HepG2 (cell line): ENCODE data around the gene RELB. TPM values are rescaled to one million over a fixed set of nuclear protein-coding genes. Genes with fewer than 3 reads are reported as not detected.

Experiments
- EEA1 ChIP-seq: sonication (generic); formaldehyde crosslinking; IDR thresholded peaks from 2 replicates; pipeline ENCODE4 v1.5.1; 2020; ENCODE audit warnings: mild to moderate bottlenecking, missing genetic modification reagents, borderline replicate concordance
- ERF ChIP-seq: IDR thresholded peaks from 2 replicates; pipeline ENCODE4 v1.6.1; 2018; ENCODE audit warnings: missing biosample characterization, missing genetic modification reagents
- GATA4 ChIP-seq: sonication (generic); IDR thresholded peaks from 2 replicates; pipeline ENCODE4 v1.6.1; 2016; ENCODE audit warnings: antibody characterized with exemption, low read depth, borderline replicate concordance
- NFKB2 ChIP-seq: sonication (generic); formaldehyde crosslinking; IDR thresholded peaks from 2 replicates; pipeline ENCODE4 v1.4.0; 2020; ENCODE audit warnings: missing genetic modification reagents, borderline replicate concordance
- SRF ChIP-seq: IDR thresholded peaks from 2 replicates; pipeline ENCODE4 v1.6.1; 2011; ENCODE audit warnings: mild to moderate bottlenecking, low read depth, low read length, moderate library complexity
- U2AF2 ChIP-seq: fragments of 200-400 bp; formaldehyde crosslinking; IDR thresholded peaks from 2 replicates; pipeline ENCODE4 v1.6.1; 2017; ENCODE audit warnings: low read depth, mild to moderate bottlenecking, low read length
- ZNF24 ChIP-seq: fragments of 450-650 bp; IDR thresholded peaks from 2 replicates; pipeline ENCODE4 v1.6.1; 2017; ENCODE audit warnings: antibody characterized with exemption, mild to moderate bottlenecking
- ZNF296 ChIP-seq: sonication (generic); formaldehyde crosslinking; conservative IDR thresholded peaks from 2 replicates; pipeline ENCODE4 v1.5.0; 2020; ENCODE audit warnings: mild to moderate bottlenecking, missing genetic modification reagents
- polyA plus RNA-seq, 8 experiments: library from polyadenylated mRNA; depleted of rRNA in 3 of 8; stranded (reverse) in 7 of 8; unstranded in 1 of 8; fragments of >200 nt; fragmentation: Illumina TruSeq in 4 of 8; extraction: Trizol in 4 of 8; gene quantifications; 2 replicates each; pipeline versions ENCODE4 v1.2.1 to v1.2.3, GENCODE V29; 2011 to 2016; ENCODE audit warnings: low read depth in 4 of 8, missing spikeins in 1 of 8, mixed read lengths in 1 of 8; ENCODE audit not compliant: insufficient read depth in 1 of 8
- total RNA-seq, 5 experiments: library from RNA; depleted of rRNA; stranded (reverse); fragments of >200 nt; fragmentation: Illumina TruSeq; extraction: Trizol; gene quantifications; 2 replicates each; pipeline ENCODE4 v1.2.3, GENCODE V29; 2016; ENCODE audit warnings: low read depth in 1 of 5
- TF ChIP-seq, protein P1 (sequence below), 2 experiments: sonication (generic) in 1 of 2; formaldehyde crosslinking in 1 of 2; IDR thresholded peaks; 2 replicates each; pipeline versions ENCODE4 v1.4.0 to v1.6.1; 2018 to 2020; ENCODE audit warnings: missing genetic modification reagents in 2 of 2, borderline replicate concordance in 1 of 2, low read depth in 1 of 2, mild to moderate bottlenecking in 1 of 2, missing biosample characterization in 1 of 2
- TF ChIP-seq, protein P2 (sequence below): sonication (generic); formaldehyde crosslinking; IDR thresholded peaks from 2 replicates; pipeline ENCODE4; 2020; ENCODE audit warnings: missing genetic modification reagents, mild to moderate bottlenecking, borderline replicate concordance
- TF ChIP-seq, protein P3 (sequence below): sonication (generic); formaldehyde crosslinking; IDR thresholded peaks from 2 replicates; pipeline ENCODE4 v1.5.1; 2020; ENCODE audit warnings: mild to moderate bottlenecking, missing genetic modification reagents, moderate library complexity
- TF ChIP-seq, protein P4 (sequence below): sonication (generic); formaldehyde crosslinking; IDR thresholded peaks from 2 replicates; pipeline ENCODE4 v1.4.0; 2020; ENCODE audit warnings: missing genetic modification reagents, borderline replicate concordance
- TF ChIP-seq, protein P5 (sequence below): sonication (generic); formaldehyde crosslinking; IDR thresholded peaks from 2 replicates; pipeline ENCODE4 v1.5.0; 2020; ENCODE audit warnings: missing genetic modification reagents

RELB gene
- total and polyA plus RNA-seq, 2 of the 13 experiments (the other 11 are each of a cell fraction or from before 2014, with no cell fraction given) = 1.9 to 3.5 TPM

DNA sequence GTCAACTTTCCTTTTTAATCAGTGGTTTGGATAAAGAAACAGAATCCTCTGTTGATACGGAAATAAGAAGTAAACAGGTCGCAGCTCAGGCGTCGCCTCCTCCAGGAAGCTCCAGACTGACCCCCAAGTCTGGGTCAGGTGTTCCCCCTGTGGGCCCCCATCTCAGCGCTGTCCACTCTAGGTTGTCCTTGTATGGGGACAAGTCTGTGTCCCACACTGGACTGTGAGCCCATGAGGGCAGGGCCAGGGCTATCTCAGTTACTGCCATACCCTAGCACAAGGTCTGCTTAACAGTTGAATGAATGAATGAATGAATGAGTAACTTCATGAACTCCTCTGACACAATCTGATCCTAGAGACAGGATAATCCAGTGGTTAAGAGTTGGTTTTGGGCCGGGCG is 45.1 kb downstream of the RELB start (continued):
- TF ChIP-seq, protein P1, sequence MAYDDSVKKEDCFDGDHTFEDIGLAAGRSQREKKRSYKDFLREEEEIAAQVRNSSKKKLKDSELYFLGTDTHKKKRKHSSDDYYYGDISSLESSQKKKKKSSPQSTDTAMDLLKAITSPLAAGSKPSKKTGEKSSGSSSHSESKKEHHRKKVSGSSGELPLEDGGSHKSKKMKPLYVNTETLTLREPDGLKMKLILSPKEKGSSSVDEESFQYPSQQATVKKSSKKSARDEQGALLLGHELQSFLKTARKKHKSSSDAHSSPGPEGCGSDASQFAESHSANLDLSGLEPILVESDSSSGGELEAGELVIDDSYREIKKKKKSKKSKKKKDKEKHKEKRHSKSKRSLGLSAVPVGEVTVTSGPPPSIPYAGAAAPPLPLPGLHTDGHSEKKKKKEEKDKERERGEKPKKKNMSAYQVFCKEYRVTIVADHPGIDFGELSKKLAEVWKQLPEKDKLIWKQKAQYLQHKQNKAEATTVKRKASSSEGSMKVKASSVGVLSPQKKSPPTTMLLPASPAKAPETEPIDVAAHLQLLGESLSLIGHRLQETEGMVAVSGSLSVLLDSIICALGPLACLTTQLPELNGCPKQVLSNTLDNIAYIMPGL (CRISPR knock-in tag; IDR thresholded peaks at IDR 0.05; ENCODE audit: borderline replicate concordance in 1 of 2, low read depth in 1 of 2) = peak in 1 of 2 experiments; percentile 5; a peak in 1 of 4 replicates
- TF ChIP-seq, protein P2, sequence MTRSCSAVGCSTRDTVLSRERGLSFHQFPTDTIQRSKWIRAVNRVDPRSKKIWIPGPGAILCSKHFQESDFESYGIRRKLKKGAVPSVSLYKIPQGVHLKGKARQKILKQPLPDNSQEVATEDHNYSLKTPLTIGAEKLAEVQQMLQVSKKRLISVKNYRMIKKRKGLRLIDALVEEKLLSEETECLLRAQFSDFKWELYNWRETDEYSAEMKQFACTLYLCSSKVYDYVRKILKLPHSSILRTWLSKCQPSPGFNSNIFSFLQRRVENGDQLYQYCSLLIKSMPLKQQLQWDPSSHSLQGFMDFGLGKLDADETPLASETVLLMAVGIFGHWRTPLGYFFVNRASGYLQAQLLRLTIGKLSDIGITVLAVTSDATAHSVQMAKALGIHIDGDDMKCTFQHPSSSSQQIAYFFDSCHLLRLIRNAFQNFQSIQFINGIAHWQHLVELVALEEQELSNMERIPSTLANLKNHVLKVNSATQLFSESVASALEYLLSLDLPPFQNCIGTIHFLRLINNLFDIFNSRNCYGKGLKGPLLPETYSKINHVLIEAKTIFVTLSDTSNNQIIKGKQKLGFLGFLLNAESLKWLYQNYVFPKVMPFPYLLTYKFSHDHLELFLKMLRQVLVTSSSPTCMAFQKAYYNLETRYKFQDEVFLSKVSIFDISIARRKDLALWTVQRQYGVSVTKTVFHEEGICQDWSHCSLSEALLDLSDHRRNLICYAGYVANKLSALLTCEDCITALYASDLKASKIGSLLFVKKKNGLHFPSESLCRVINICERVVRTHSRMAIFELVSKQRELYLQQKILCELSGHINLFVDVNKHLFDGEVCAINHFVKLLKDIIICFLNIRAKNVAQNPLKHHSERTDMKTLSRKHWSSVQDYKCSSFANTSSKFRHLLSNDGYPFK (CRISPR knock-in tag) = no peak
- TF ChIP-seq NFKB2 = 0 out of 2 replicates have a peak, but pooled peaks have one; percentile 10
- no peak for TF ChIP-seq U2AF2
- no peak for TF ChIP-seq GATA4
- TF ChIP-seq, protein P3, sequence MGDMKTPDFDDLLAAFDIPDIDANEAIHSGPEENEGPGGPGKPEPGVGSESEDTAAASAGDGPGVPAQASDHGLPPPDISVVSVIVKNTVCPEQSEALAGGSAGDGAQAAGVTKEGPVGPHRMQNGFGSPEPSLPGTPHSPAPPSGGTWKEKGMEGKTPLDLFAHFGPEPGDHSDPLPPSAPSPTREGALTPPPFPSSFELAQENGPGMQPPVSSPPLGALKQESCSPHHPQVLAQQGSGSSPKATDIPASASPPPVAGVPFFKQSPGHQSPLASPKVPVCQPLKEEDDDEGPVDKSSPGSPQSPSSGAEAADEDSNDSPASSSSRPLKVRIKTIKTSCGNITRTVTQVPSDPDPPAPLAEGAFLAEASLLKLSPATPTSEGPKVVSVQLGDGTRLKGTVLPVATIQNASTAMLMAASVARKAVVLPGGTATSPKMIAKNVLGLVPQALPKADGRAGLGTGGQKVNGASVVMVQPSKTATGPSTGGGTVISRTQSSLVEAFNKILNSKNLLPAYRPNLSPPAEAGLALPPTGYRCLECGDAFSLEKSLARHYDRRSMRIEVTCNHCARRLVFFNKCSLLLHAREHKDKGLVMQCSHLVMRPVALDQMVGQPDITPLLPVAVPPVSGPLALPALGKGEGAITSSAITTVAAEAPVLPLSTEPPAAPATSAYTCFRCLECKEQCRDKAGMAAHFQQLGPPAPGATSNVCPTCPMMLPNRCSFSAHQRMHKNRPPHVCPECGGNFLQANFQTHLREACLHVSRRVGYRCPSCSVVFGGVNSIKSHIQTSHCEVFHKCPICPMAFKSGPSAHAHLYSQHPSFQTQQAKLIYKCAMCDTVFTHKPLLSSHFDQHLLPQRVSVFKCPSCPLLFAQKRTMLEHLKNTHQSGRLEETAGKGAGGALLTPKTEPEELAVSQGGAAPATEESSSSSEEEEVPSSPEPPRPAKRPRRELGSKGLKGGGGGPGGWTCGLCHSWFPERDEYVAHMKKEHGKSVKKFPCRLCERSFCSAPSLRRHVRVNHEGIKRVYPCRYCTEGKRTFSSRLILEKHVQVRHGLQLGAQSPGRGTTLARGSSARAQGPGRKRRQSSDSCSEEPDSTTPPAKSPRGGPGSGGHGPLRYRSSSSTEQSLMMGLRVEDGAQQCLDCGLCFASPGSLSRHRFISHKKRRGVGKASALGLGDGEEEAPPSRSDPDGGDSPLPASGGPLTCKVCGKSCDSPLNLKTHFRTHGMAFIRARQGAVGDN = peak; percentile 44
- peak; percentile 77 for TF ChIP-seq SRF
- peak; percentile 88; the same call in 1 of the 2 replicates for TF ChIP-seq ZNF24
- TF ChIP-seq, protein P4, sequence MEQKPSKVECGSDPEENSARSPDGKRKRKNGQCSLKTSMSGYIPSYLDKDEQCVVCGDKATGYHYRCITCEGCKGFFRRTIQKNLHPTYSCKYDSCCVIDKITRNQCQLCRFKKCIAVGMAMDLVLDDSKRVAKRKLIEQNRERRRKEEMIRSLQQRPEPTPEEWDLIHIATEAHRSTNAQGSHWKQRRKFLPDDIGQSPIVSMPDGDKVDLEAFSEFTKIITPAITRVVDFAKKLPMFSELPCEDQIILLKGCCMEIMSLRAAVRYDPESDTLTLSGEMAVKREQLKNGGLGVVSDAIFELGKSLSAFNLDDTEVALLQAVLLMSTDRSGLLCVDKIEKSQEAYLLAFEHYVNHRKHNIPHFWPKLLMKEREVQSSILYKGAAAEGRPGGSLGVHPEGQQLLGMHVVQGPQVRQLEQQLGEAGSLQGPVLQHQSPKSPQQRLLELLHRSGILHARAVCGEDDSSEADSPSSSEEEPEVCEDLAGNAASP = peak; percentile 46; the same call in 1 of the 2 replicates
- TF ChIP-seq, protein P5, sequence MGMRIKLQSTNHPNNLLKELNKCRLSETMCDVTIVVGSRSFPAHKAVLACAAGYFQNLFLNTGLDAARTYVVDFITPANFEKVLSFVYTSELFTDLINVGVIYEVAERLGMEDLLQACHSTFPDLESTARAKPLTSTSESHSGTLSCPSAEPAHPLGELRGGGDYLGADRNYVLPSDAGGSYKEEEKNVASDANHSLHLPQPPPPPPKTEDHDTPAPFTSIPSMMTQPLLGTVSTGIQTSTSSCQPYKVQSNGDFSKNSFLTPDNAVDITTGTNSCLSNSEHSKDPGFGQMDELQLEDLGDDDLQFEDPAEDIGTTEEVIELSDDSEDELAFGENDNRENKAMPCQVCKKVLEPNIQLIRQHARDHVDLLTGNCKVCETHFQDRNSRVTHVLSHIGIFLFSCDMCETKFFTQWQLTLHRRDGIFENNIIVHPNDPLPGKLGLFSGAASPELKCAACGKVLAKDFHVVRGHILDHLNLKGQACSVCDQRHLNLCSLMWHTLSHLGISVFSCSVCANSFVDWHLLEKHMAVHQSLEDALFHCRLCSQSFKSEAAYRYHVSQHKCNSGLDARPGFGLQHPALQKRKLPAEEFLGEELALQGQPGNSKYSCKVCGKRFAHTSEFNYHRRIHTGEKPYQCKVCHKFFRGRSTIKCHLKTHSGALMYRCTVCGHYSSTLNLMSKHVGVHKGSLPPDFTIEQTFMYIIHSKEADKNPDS (CRISPR knock-in tag) = 0 out of 2 replicates have a peak, but pooled peaks have one; percentile 11
- TF ChIP-seq ERF (CRISPR knock-in tag) = no peak
- TF ChIP-seq EEA1 = no peak
- 0 out of 2 replicates have a peak, but pooled peaks have one; percentile 3 for TF ChIP-seq ZNF296 (CRISPR knock-in tag)
